Esophagus (tissue), 2 donors: Measurements from ENCODE around the gene S100A16. TPM values are rescaled to one million over a fixed set of nuclear protein-coding genes. Genes with fewer than 3 reads are reported as not detected.
"Not testable (repeated sequence)": the region's sequence is repeated elsewhere in the genome, so short reads cannot be mapped to it uniquely, and the experiment has no call there.

Experiments used
- H3K27ac ChIP-seq, 2 donors: one replicate each; pipeline ENCODE4 v1.5.1; 2013; ENCODE audit warnings: low read depth in 2 of 2, mild to moderate bottlenecking in 2 of 2, inconsistent platforms in 1 of 2, low read length in 1 of 2, moderate library complexity in 1 of 2
- H3K27me3 ChIP-seq, 2 donors: one replicate each; pipeline ENCODE4 v1.6.1; 2013; ENCODE audit warnings: low read length in 2 of 2, control low read depth in 1 of 2, mild to moderate bottlenecking in 1 of 2; ENCODE audit not compliant: insufficient read depth in 2 of 2, control insufficient read depth in 1 of 2
- H3K36me3 ChIP-seq, 2 donors: one replicate each; pipeline ENCODE4 v1.6.1; 2013; ENCODE audit warnings: low read length in 1 of 2; ENCODE audit not compliant: control insufficient read depth in 2 of 2, insufficient read depth in 2 of 2
- H3K4me1 ChIP-seq, 2 donors: one replicate each; pipeline ENCODE4 v1.6.1; 2013; ENCODE audit warnings: low read length in 1 of 2; ENCODE audit not compliant: control insufficient read depth in 2 of 2, insufficient read depth in 2 of 2
- H3K4me3 ChIP-seq, 2 donors: one replicate each; pipeline ENCODE4 v1.5.1; 2013; ENCODE audit warnings: low read length in 2 of 2, mild to moderate bottlenecking in 2 of 2, low read depth in 1 of 2, moderate library complexity in 1 of 2
- H3K9me3 ChIP-seq, 2 donors: one replicate each; pipeline ENCODE4 v1.6.1; 2013; ENCODE audit warnings: mild to moderate bottlenecking in 2 of 2, low read depth in 1 of 2, low read length in 1 of 2, moderate library complexity in 1 of 2; ENCODE audit not compliant: control insufficient read depth in 2 of 2, insufficient read depth in 1 of 2
- WGBS, 2 donors: extraction: QIAGEN DNeasy Blood & Tissue Kit; methylation state at CpG; one replicate each; pipeline ENCODE4 v1.1.7; 2013; 5-methylcytosine and 5-hydroxymethylcytosine counted together
- polyA plus RNA-seq, 2 donors: library from polyadenylated mRNA; stranded (reverse); fragments of 200-250 nt; gene quantifications; one replicate each; pipeline ENCODE4 v1.2.3, GENCODE V29; 2013
- donor health status: healthy with polysubstance abuse.
- donor health status: Bipolar disorder and iron deficiency.

Gene S100A16
- polyA plus RNA-seq, 2 donors = 2,016 to 2,151 TPM

- Histone ChIP-seq H3K4me1 (peaks cover 3 to 14% of the 10 kb centered on the region in 2 donors), H3K9me3 (no peaks in the 10 kb centered on the region), H3K36me3 (peaks cover 0 to 10% of the 10 kb centered on the region in 2 donors), H3K4me3 (peak overlapping the region; percentile 61 to 72), H3K27ac (peak overlapping the region; percentile 87 to 96), H3K27me3 (no peaks in the 10 kb centered on the region)
- 52 to 68% methylated on average over 6 of the region's 6 CpGs for WGBS, 2 donors
These were observed 49.4 kb downstream of the S100A16 start for GRCh38 chr1:153563483-153563901.

DNA sequence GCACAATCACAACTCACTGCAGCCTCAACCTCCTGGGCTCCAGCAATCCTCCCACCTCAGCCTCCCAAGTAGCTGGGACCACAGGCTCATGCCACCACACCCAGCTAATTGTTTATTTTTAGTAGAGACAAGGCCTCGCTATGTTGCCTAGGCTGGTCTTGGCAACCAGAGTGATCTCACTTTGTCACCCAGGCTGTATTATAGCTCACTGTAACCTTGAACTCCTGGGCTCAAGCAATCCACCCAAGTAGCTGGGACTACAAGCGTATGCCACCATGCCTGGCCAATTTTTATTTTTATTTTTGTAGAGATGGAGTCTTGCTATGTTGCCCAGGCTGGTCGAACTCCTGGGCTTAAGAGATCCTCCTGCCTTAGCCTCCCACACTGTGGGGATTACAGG, 50.9 kb downstream of the S100A16 start:
- not testable (repeated sequence) for H3K9me3 ChIP-seq

GRCh38 chr1:153561466-153561985, 51.4 kb downstream of the S100A16 start:
- H3K36me3 ChIP-seq = peaks cover 0 to 10% of the 10 kb centered on the region in 2 donors
- H3K27me3 ChIP-seq = no peaks in the 10 kb centered on the region
- peaks cover 0 to 6% of the 10 kb centered on the region in 2 donors for H3K4me1 ChIP-seq
- H3K9me3 ChIP-seq = no peaks in the 10 kb centered on the region
- no peak overlapping the region for H3K4me3 ChIP-seq
- 80 to 89% methylated on average over 3 of the region's 3 CpGs for WGBS, 2 donors
- H3K27ac ChIP-seq = peak overlapping the region in 1 of 2 donors; percentile 70

More for the DNA sequence above, 50.9 kb downstream of the S100A16 start:
- Histone ChIP-seq H3K4me1 (peaks cover 3 to 10% of the 10 kb centered on the region in 2 donors), H3K27ac (peak overlapping the region in 1 of 2 donors; percentile 75), H3K4me3 (peak overlapping the region in 1 of 2 donors; percentile 72)
- not testable (repeated sequence) for H3K36me3 ChIP-seq, H3K27me3 ChIP-seq
- WGBS, 2 donors = 65 to 67% methylated on average over 3 of the region's 3 CpGs

DNA sequence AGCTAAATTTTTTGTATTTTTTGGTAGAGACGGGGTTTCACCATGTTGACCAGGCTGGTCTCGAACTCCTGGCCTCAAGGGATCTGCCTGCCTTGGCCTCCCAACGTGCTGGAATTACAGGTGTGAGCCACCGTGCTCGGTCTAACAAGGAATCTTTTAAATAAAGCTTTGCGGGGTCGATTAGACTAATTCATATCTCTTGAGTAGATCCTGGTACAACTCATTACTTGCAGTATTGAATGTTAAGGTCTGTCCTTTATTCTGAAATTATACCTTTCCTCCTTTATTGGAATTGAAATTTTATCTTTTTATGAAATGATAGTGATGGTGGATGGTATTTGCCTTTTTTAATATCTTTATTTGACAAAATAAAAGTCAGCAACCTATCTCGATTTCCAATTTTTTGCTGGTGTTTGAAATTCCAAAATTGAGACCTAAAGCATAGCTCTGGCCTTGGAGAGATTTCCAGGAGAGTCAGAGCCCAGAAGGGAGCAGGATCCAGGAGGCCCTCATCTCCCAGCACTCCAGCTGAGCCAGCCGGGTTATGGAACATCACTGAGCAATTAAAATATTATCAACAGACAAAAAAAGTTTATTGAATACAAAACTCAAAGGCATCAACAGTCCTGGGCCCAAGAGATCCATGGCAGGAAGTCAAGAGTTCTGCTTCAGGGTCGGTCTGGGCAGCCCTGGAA, 52.0 kb downstream of the S100A16 start:
- no peaks in the 10 kb centered on the region for H3K9me3 ChIP-seq
- H3K4me1 ChIP-seq = peaks cover 0 to 6% of the 10 kb centered on the region in 2 donors
- 76 to 81% methylated on average over 10 of the region's 10 CpGs for WGBS, 2 donors
- H3K4me3 ChIP-seq = no peak overlapping the region
- peak overlapping the region in 1 of 2 donors; percentile 70 for H3K27ac ChIP-seq
- H3K36me3 ChIP-seq = peaks cover 0 to 10% of the 10 kb centered on the region in 2 donors
- H3K27me3 ChIP-seq = no peaks in the 10 kb centered on the region

GRCh38 chr1:153560241-153560640, 52.7 kb downstream of the S100A16 start:
- 66 to 87% methylated on average over 2 of the region's 2 CpGs for WGBS, 2 donors
- no peaks in the 10 kb centered on the region for H3K27me3 ChIP-seq
- H3K4me3 ChIP-seq = no peak overlapping the region
- no peak overlapping the region for H3K27ac ChIP-seq
- H3K4me1 ChIP-seq = no peaks in the 10 kb centered on the region
- H3K36me3 ChIP-seq = peaks cover 0 to 10% of the 10 kb centered on the region in 2 donors
- H3K9me3 ChIP-seq = no peaks in the 10 kb centered on the region

GRCh38 chr1:153557877-153558276, 55.1 kb downstream of the S100A16 start:
- 77 to 80% methylated on average over 3 of the region's 3 CpGs for WGBS, 2 donors
- H3K27ac ChIP-seq = peak overlapping the region; percentile 5 to 58
- no peaks in the 10 kb centered on the region for H3K27me3 ChIP-seq
- peaks cover 3 to 13% of the 10 kb centered on the region in 2 donors for H3K4me1 ChIP-seq
- H3K36me3 ChIP-seq = peaks cover 0 to 8% of the 10 kb centered on the region in 2 donors
- H3K9me3 ChIP-seq = no peaks in the 10 kb centered on the region
- H3K4me3 ChIP-seq = no peak overlapping the region

Other genes starting within 250 kb of the S100A16 start
- 100 to 1,000 TPM in 1 of 2 donors, 10 to 100 TPM in 1; 67.2 to 222 TPM for gene S100A12, start 237.5 kb downstream of the S100A16 start, polyA plus RNA-seq
- over 10,000 TPM; 44,360 to 65,887 TPM for gene S100A8, start 222.1 kb downstream of the S100A16 start, polyA plus RNA-seq
- 1 to 10 TPM in 1 of 2 donors, under 1 TPM in 1; 0.02 to 1.3 TPM for gene S100A7A, start 196.6 kb downstream of the S100A16 start, polyA plus RNA-seq
- gene S100A7, start 152.5 kb downstream of the S100A16 start, polyA plus RNA-seq = 100 to 1,000 TPM; 115 to 689 TPM
- 1,000 to 10,000 TPM in 1 of 2 donors, 100 to 1,000 TPM in 1; 936 to 2,978 TPM for gene S100A6, start 77.1 kb downstream of the S100A16 start, polyA plus RNA-seq
- gene S100A5, start 72.2 kb downstream of the S100A16 start, polyA plus RNA-seq = under 1 TPM in 1 of 2 donors, not detected in 1; 0.11 TPM
- gene S100A4, start 67.3 kb downstream of the S100A16 start, polyA plus RNA-seq = 100 to 1,000 TPM; 145 to 249 TPM
- gene S100A3, start 63.9 kb downstream of the S100A16 start, polyA plus RNA-seq = 10 to 100 TPM; 10.2 to 27.5 TPM
- gene S100A2, start 47.3 kb downstream of the S100A16 start, polyA plus RNA-seq = 1,000 to 10,000 TPM; 2,831 to 3,591 TPM
- gene S100A14, start 3.2 kb upstream of the S100A16 start, polyA plus RNA-seq = 1,000 to 10,000 TPM; 2,532 to 3,167 TPM
- gene S100A13, start 14.4 kb upstream of the S100A16 start, polyA plus RNA-seq = 100 to 1,000 TPM in 1 of 2 donors, 10 to 100 TPM in 1; 74.3 to 122 TPM
- gene S100A1, start 15.3 kb upstream of the S100A16 start, polyA plus RNA-seq = 1 to 10 TPM in 1 of 2 donors, under 1 TPM in 1; 0.93 to 2.3 TPM
- gene CHTOP, start 20.9 kb upstream of the S100A16 start, polyA plus RNA-seq = 10 to 100 TPM; 41.6 to 45.5 TPM
- 10 to 100 TPM; 20.0 to 35.3 TPM for gene SNAPIN, start 45.6 kb upstream of the S100A16 start, polyA plus RNA-seq
- gene ILF2, start 57.9 kb upstream of the S100A16 start, polyA plus RNA-seq = 10 to 100 TPM; 22.5 to 99.9 TPM
- gene NPR1, start 65.6 kb upstream of the S100A16 start, polyA plus RNA-seq = 1 to 10 TPM; 2.2 to 3.6 TPM
- 10 to 100 TPM; 16.4 to 30.8 TPM for gene INTS3, start 114.9 kb upstream of the S100A16 start, polyA plus RNA-seq
- 10 to 100 TPM; 18.6 to 30.9 TPM for gene SLC27A3, start 162.3 kb upstream of the S100A16 start, polyA plus RNA-seq